Measurements from ENCODE around the gene SCIN. TPM values are rescaled to one million over a fixed set of nuclear protein-coding genes. Genes with fewer than 3 reads are reported as not detected.

The SCIN gene
- total and polyA plus RNA-seq, 11 donors = 0.01 to 1.7 (median 0.87) TPM; not detected in 5

DNA sequence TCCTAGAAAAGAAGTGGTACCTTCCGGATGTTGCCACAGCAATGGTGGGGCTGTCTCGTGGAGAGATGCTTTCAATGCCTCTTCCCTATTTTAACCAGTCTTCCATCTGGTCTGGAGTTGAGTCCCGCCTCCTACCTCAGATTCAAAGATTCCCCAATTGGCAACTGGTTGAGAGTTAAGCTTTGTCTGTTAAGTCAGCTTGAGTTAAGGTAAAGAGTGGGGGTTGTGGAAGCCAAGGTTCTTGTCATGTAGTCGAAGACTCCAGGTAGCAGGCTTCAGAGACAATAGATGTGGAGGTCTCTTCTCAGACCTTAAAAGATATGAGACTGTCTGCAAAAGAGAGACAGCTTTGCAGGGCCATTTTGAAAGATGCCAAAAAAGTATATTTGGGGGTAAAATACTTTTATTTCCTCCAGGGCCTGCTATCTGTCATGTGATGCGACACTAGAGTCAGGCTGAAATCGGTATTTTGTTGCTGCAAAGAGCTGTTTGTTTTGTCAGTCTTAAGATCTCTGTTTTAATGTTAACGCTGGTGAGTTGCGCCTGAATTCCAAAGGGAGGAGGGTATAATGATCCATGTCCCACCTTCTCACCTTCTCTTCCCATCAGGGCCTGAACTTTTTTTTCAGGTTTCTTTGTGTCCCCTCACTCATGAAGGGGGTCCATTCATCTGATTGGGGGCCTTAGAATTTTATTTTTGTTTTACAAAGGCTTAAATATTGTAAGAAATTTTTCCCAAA lies 40.4 kb upstream of the SCIN start:
- Histone ChIP-seq H3K27ac (no peak overlapping the region), H3K36me3 (no peaks in the 10 kb centered on the region), H3K27me3 (peaks cover 0 to 6% (median 0%) of the 10 kb centered on the region in 9 donors), H3K9me3 (no peaks in the 10 kb centered on the region), H3K4me3 (no peak overlapping the region), H3K4me1 (no peaks in the 10 kb centered on the region)
- 80 to 87% (median 84%) methylated on average over 8 of the region's 8 CpGs for WGBS, 4 donors
- intact Hi-C loops (cut with DNase I) = loop anchor here in 3 of 10 donors (5.0 to 10.0 kb wide), 3 partner anchors 92 to 732 kb away; no protein-coding TSS in a partner anchor
- TF ChIP-seq, protein P1, sequence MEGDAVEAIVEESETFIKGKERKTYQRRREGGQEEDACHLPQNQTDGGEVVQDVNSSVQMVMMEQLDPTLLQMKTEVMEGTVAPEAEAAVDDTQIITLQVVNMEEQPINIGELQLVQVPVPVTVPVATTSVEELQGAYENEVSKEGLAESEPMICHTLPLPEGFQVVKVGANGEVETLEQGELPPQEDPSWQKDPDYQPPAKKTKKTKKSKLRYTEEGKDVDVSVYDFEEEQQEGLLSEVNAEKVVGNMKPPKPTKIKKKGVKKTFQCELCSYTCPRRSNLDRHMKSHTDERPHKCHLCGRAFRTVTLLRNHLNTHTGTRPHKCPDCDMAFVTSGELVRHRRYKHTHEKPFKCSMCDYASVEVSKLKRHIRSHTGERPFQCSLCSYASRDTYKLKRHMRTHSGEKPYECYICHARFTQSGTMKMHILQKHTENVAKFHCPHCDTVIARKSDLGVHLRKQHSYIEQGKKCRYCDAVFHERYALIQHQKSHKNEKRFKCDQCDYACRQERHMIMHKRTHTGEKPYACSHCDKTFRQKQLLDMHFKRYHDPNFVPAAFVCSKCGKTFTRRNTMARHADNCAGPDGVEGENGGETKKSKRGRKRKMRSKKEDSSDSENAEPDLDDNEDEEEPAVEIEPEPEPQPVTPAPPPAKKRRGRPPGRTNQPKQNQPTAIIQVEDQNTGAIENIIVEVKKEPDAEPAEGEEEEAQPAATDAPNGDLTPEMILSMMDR (IDR thresholded peaks at IDR 0.05) = no peak
- no peak for TF ChIP-seq POLR2A (IDR thresholded peaks at IDR 0.05)
- DNase-seq (no peak), ATAC-seq (no peak)

DNA sequence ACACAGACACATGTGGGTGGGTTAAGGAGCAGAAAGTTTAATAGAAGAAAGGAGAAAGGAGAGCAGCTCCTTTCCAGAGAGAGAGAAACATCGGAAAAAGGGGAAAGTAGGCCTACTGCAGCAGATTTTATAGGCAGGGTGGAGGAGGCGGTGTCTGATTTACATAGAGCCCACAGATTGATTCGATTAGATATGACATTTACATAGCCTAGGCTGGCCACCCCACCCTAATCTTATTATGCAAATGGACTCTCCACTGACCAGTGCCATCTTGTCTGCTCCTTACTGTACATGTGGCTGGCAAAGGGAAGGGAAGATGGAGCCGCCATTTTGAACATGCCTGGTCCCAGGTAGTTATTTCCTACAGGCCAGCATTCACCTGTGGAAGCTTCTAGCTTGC lies 38.7 kb upstream of the SCIN start:
- ATAC-seq (no peak), DNase-seq (no peak)
- H3K27me3 ChIP-seq = peaks cover 0 to 6% (median 0%) of the 10 kb centered on the region in 9 donors
- H3K36me3 ChIP-seq = no peaks in the 10 kb centered on the region
- intact Hi-C loops (cut with DNase I) = loop anchor here in 1 of 10 donors (10.0 kb wide), 1 partner anchor 103 kb away; no protein-coding TSS in a partner anchor
- no peak overlapping the region for H3K27ac ChIP-seq
- H3K4me1 ChIP-seq = no peaks in the 10 kb centered on the region
- H3K4me3 ChIP-seq = no peak overlapping the region
- peaks cover 0 to 3% (median 0%) of the 10 kb centered on the region in 12 donors for H3K9me3 ChIP-seq
- TF ChIP-seq POLR2A (IDR thresholded peaks at IDR 0.05) = no peak
- TF ChIP-seq, protein P1 (IDR thresholded peaks at IDR 0.05) = no peak
- WGBS, 4 donors = 85 to 92% (median 89%) methylated on average over 4 of the region's 4 CpGs

DNA sequence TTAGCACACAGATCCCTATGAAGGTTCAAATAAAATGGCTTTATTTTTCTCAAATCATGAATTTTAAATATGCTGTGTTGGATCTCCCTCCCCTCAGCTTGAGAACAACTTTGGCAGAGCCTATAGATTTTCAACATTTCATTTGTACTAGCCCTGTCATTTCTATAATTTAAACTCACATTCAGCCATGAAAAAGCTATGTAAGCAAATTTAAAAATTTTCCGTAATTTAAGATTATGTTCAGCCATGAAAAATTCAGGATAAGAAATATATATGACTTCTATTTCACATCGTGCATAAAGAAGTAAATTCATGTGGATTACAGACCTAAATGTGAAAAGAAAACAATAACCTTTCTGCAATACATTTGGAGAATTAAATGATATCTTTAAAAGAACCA lies 36.5 kb upstream of the SCIN start:
- ATAC-seq = no peak
- H3K9me3 ChIP-seq = peaks cover 0 to 3% (median 0%) of the 10 kb centered on the region in 12 donors
- H3K27ac ChIP-seq = no peak overlapping the region
- no peak overlapping the region for H3K4me3 ChIP-seq
- TF ChIP-seq, protein P1 (IDR thresholded peaks at IDR 0.05) = no peak
- TF ChIP-seq POLR2A (IDR thresholded peaks at IDR 0.05) = no peak
- no peaks in the 10 kb centered on the region for H3K4me1 ChIP-seq
- H3K27me3 ChIP-seq = peaks cover 0 to 6% (median 0%) of the 10 kb centered on the region in 9 donors
- WGBS, 4 donors = 60 to 91% (median 64%) methylated on average over 2 of the region's 2 CpGs
- H3K36me3 ChIP-seq = no peaks in the 10 kb centered on the region
- DNase-seq = no peak
- intact Hi-C loops (cut with DNase I) = loop anchor here in 1 of 10 donors (10.0 kb wide), 1 partner anchor 101 kb away; no protein-coding TSS in a partner anchor

DNA sequence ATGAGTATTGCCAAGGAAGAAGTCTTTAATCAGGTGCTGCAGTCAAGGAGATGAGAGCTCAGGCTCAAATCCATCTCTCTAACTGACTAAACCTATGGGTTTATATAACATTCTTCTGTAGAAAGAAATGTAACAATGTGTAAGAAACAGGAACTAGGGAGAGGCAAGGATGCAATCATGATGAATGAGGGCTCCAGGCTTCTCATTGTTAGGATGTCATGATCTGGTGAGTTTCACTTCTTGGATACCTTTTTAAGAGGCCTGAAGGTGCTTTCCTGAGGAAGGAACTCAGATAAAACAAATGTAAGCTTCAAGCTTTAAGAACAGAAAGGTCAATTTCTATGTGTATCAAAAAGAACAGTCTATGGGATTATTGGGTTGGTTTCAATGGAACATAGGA lies 30.8 kb upstream of the SCIN start:
- no peak for DNase-seq
- intact Hi-C loops (cut with DNase I) = loop anchor here in 1 of 10 donors (10.0 kb wide), 1 partner anchor 95 kb away; no protein-coding TSS in a partner anchor
- Histone ChIP-seq H3K27ac (no peak overlapping the region), H3K9me3 (peaks cover 0 to 3% (median 0%) of the 10 kb centered on the region in 12 donors), H3K36me3 (no peaks in the 10 kb centered on the region), H3K27me3 (no peaks in the 10 kb centered on the region), H3K4me3 (no peak overlapping the region), H3K4me1 (no peaks in the 10 kb centered on the region)
- no peak for ATAC-seq
- TF ChIP-seq, protein P1 (IDR thresholded peaks at IDR 0.05) = no peak
- no peak for TF ChIP-seq POLR2A (IDR thresholded peaks at IDR 0.05)
